Measurements from ENCODE around the gene KHSRP.

- TF ChIP-seq CTCF (IDR thresholded peaks at IDR 0.05) (no peak), POLR2A (IDR thresholded peaks at IDR 0.05) (no peak)
These were observed 12.6 kb downstream of the KHSRP start for GRCh38 chr19:6412061-6412446.

Data from tibial nerve (tissue), 3 donors.